HPDE6-E6E7 (cell line): ENCODE results near the gene UBR3.
A peak's percentile ranks its signal among the peaks of the same experiment; 100 is the strongest.
"Not testable (repeated sequence)": the region's sequence is repeated elsewhere in the genome, so short reads cannot be mapped to it uniquely, and the experiment has no call there.

Experiments
- DNase-seq: peaks from one replicate; pipeline ENCODE4 v3.0.0; 2011; ENCODE audit warnings: missing footprints; ENCODE audit errors: extremely low spot score

Gene UBR3

DNA sequence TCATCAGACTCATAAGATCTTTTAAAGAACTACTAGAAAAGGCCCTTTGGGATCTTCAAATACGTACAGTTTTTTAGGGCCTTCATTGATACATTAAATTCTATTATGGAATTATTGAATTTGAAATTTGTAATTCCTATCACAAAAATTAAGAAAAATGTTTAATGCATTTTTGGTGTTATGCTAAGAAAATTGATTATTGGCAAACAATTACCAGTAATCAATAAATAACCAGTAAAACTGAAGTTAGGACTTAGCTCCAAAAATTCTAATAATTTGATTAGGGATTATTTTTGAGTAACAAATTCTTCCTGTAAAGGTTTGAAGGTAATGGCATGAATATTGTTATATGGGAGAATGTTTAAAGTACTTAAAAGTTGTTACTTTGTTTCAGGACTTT is 119.3 kb downstream of the UBR3 start:
- DNase-seq, result no peak

DNA sequence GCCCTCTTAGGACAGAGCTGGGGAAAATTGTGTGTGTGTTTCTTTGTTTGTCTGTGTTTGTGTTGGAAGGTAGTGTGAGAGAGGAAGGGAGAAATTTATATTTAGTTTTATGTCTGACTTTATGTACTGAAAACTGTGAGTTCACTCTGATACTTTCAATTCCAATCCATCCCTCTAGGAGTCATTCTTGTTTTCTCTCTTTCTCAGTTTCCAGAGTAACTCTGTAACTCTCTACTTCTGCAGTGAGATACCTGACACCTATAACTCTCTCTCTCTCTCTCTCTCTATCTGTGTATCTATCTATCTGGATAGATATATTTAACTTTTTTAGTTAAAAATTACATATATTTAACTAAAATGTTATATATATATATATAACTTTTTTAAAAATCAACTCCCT is 128.7 kb downstream of the UBR3 start:
- no peak for DNase-seq

GRCh38 chr2:169957219-169957618 is 130.0 kb downstream of the UBR3 start:
- not testable (repeated sequence) for DNase-seq

- DNase-seq, result peak; percentile 2
Observed at GRCh38 chr2:169961911-169962310, 134.7 kb downstream of the UBR3 start.

GRCh38 chr2:169963786-169964185 is 136.5 kb downstream of the UBR3 start:
- DNase-seq, result no peak

- no peak for DNase-seq
Observed at GRCh38 chr2:169964740-169965139, 137.5 kb downstream of the UBR3 start.

- DNase-seq, result no peak
Observed at GRCh38 chr2:169965495-169965894, 138.2 kb downstream of the UBR3 start.

DNA sequence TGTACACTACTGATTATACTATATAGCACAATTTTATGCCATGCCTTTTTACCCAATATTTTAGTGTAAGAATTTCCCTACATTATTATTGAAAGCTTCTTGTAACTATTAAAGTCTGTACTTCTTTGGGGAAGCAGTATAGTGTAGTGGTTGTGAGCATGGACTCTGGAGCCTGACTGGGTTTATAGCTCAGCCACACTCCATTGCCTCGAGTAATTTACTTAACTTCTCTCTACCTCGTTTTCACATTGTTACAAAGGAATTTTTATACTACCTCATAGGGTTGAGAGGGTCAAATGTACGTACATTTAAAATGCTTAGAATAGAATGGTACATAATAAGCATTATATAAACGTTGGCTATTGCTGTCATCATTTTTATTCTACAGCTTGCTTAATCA is 139.2 kb downstream of the UBR3 start:
- no peak for DNase-seq

GRCh38 chr2:169968743-169969142 is 141.5 kb downstream of the UBR3 start:
- no peak for DNase-seq

GRCh38 chr2:169975221-169975620 is 148.0 kb downstream of the UBR3 start:
- DNase-seq, result no peak

DNA sequence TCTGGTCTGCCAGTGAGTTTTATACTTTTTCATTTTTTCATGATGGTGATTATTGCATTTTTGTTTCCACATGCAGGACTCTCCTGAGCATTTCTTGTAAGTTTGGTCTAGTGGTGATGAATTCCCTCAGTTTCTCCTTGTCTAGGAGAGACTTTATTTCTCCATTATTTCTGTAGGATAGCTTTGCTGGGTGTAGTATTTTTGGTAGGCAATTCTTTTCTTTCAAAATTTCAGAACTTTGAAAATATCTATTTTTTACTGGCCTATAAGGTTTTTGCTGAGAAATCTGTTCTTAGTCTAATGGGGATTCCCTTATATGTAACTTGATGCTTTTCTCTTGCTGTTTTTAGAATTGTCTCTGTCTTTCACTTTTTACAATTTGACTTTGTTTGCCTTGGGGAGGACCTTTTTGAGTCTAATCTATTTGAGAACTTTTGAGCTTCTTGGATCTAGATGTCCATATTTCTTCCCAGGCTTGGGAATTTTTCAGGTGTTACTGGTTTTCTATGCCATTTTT is 149.1 kb downstream of the UBR3 start:
- DNase-seq, result no peak

GRCh38 chr2:169977530-169977929 is 150.3 kb downstream of the UBR3 start:
- no peak for DNase-seq

DNA sequence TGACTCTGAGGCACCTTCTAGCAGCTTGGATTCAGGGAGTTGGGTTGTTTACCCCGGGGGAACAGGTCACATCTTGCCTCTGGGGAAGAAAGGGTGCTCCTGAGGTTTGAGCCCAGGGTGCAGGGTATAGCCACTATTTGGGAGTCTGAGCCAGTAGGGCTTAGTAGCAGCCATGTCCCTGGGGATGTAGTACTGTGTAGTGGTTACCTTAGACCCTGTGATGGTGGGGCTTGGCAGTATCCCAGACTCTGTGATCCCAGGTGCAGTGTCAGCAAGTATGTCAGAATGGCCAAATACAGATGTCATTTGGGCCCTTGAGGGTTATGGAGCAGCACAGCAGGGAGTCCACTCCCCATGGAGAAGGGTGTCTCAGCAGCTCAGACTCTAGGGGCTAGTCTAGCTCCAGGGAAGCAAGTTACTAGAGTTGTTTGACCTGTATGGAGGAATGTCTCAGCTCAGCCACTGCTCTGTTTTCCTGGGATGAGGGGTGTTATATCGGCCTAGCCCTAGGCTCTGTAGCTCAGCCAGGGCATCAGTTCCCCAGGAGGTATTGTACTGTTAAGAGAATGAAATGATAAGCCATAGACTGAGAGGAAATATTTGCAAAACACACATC is 151.3 kb downstream of the UBR3 start:
- DNase-seq, result no peak

- no peak for DNase-seq
Observed at GRCh38 chr2:169979025-169979424, 151.8 kb downstream of the UBR3 start.

DNA sequence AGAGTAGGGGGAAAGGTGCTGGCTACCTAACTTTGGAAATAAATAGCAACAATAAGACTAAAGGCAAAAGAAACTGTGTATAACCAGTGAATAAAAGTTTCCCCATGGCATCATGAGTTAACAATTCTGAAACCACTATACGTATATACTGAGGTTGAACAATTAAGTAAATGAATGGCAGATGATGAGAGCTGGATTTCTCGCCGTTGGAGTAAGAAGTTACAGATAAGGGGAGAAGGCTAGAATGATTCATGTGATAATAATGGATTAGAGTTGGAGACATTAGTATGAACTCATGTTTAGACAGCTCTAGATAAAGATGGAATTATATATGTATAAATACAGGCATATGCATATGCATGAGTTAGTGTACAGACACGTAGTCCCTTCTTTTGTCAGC is 152.7 kb downstream of the UBR3 start:
- no peak for DNase-seq

- DNase-seq, result no peak
Observed at GRCh38 chr2:169980643-169981042, 153.4 kb downstream of the UBR3 start.

DNA sequence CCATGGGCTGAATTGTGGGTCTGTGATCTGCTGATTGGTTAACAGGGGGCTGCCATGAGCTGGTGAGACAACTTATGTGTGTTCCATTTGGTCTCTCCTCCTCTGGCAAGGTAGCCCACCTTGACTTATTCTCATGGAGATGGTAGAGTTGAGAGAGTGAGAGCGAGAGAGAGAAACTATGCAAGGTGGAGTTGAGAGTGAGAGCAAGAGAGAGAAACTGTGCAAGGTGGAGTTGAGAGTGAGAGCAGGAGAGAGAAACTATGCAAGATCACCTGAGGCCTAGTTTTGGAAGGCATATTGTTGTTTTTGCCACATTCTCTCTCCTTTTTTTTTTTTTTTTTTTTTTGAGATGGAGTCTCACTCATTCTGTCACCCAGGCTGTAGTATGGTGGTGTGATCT is 155.7 kb downstream of the UBR3 start:
- no peak for DNase-seq

DNA sequence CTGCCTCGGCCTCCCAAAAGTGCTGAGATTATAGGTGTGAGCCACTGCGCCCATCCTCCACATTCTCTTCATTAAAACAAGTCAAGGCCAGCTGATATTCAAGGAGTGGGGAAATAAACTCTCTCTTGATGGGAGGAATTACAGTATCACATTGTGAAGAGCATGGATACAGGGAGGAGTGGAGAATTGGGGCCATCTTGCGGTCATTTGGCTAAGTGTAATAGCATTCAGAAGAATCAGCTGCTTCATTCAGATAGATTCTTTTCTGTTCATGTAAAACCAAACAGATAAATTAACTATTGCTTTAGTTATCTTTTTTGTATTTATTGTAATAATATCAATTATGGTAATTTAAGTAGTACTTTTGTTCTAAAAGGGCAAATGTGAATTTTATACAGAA is 156.3 kb downstream of the UBR3 start:
- DNase-seq, result no peak

DNA sequence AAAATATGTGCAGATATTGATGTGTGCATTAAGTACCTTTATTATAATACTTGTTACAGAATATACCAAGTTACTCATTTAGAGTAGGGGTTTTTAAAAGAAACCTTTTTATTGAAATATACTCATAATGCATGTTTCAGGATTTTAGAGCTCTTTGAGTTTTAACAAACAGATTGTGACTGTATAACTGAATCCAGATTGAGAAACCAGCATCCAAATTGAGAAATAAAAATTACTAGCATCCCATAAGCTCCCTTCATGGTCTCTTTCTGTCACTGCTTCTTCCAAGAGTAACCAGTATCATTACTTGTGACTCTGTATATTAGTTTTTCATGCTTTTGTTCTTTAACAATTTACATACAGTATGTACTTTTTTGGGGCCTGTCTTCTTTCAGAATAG is 156.9 kb downstream of the UBR3 start:
- DNase-seq, result no peak

GRCh38 chr2:169994752-169995151 is 167.5 kb downstream of the UBR3 start:
- DNase-seq, result no peak

GRCh38 chr2:169997140-169997887 is 170.1 kb downstream of the UBR3 start:
- DNase-seq, result no peak

DNA sequence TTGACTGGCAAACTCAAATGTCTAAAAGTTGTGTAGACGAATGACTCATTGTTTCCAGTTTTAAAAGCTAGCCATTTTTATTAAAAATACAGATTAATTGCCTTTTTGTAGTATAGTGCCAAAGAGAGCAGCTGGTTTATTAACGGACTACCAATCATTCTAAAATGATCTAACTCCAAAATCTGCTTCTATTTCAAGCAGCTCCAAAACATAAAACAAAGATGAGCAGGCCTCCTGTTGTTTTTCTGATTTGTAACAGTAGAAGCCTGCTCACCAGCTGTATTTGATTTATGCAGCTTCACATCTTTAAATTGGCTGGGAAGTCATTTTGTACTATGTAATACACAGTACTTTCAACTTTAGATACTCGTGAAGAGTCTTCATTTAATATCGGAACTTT is 171.8 kb downstream of the UBR3 start:
- no peak for DNase-seq

GRCh38 chr2:170002096-170002495 is 174.8 kb downstream of the UBR3 start:
- no peak for DNase-seq
